IMR-90 (cell line): Measurements from ENCODE around the gene CDR2. TPM values are rescaled to one million over a fixed set of nuclear protein-coding genes. Genes with fewer than 3 reads are reported as not detected.

ENCODE experiments used
- ATAC-seq: fragments of 200-7000 bp; cut with Tn5 transposase; 2 replicates; pipeline ENCODE4 v1.9.1; 2020; ENCODE audit warnings: low read depth, mild to moderate bottlenecking, moderate library complexity
- BruUV-seq: library from RNA; stranded (reverse); fragments of 400-500 nt; replicated peaks from 2 replicates; lab custom pipeline; 2021; lab: Mats Ljungman, UMichigan
- CTCF ChIA-PET: fragments of 300-600 bp; formaldehyde crosslinking; extraction: SDS; loops from one replicate; lab custom pipeline; 2021; ENCODE audit warnings: antibody characterized with exemption; lab: Yijun Ruan, JAX
- POLR2A ChIA-PET: fragments of 300-600 bp; sonication (Branson Sonifier 250); formaldehyde crosslinking; loops from one replicate; lab custom pipeline; 2022; ENCODE audit warnings: antibody characterized with exemption; ENCODE audit not compliant: unreplicated experiment; lab: Charles Lee
- DNase-seq: peaks from one replicate; pipeline ENCODE4 v3.0.0; 2013
- H2AFZ ChIP-seq: replicated peaks from 2 replicates; pipeline ENCODE3; 2013; ENCODE audit warnings: low read length, mild to moderate bottlenecking; ENCODE audit not compliant: poor library complexity
- H2AK5ac ChIP-seq: 2 replicates; pipeline ENCODE4 v1.6.1; 2013; ENCODE audit warnings: low read depth, low read length, inconsistent platforms
- H2AK9ac ChIP-seq: replicated peaks from 2 replicates; pipeline ENCODE3; 2013; ENCODE audit warnings: mild to moderate bottlenecking, low read depth, low read length, moderate library complexity; ENCODE audit not compliant: poor library complexity
- H2BK120ac ChIP-seq: 2 replicates; pipeline ENCODE4 v1.6.1; 2013; ENCODE audit warnings: low read depth, low read length, inconsistent platforms
- H2BK15ac ChIP-seq: 3 replicates; pipeline ENCODE4 v1.6.1; 2013; ENCODE audit warnings: low read depth, low read length, inconsistent platforms
- H2BK20ac ChIP-seq: 2 replicates; pipeline ENCODE4 v1.6.1; 2013; ENCODE audit warnings: low read depth, mild to moderate bottlenecking, inconsistent platforms, low read length, moderate library complexity
- H2BK5ac ChIP-seq: 2 replicates; pipeline ENCODE4 v1.6.1; 2013; ENCODE audit warnings: mild to moderate bottlenecking, low read depth, low read length, inconsistent platforms; ENCODE audit not compliant: poor library complexity, severe bottlenecking
- H3K14ac ChIP-seq: replicated peaks from 2 replicates; pipeline ENCODE4 v1.6.1; 2013; ENCODE audit warnings: low read depth, low read length, inconsistent platforms
- H3K18ac ChIP-seq: 2 replicates; pipeline ENCODE4 v1.6.1; 2013; ENCODE audit warnings: low read depth, low read length, control low read depth
- H3K23ac ChIP-seq: 2 replicates; pipeline ENCODE4 v1.6.1; 2013; ENCODE audit warnings: low read depth, low read length, inconsistent platforms
- H3K27ac ChIP-seq: 2 replicates; pipeline ENCODE4 v1.5.1; 2013; ENCODE audit warnings: mild to moderate bottlenecking, control low read depth, low read length; ENCODE audit not compliant: insufficient read depth
- H3K27me3 ChIP-seq: 2 replicates; pipeline ENCODE4 v1.6.1; 2013; ENCODE audit warnings: low read length; ENCODE audit not compliant: control insufficient read depth, insufficient read depth
- H3K36me3 ChIP-seq: 2 replicates; pipeline ENCODE4 v1.6.1; 2013; ENCODE audit warnings: low read length, mixed read lengths; ENCODE audit not compliant: control insufficient read depth, insufficient read depth
- H3K4ac ChIP-seq: 2 replicates; pipeline ENCODE4 v1.6.1; 2013; ENCODE audit warnings: low read depth, low read length, inconsistent platforms
- H3K4me1 ChIP-seq: 2 replicates; pipeline ENCODE4 v1.6.1; 2013; ENCODE audit warnings: low read length, mixed read lengths; ENCODE audit not compliant: control insufficient read depth, insufficient read depth
- H3K4me2 ChIP-seq: 2 replicates; pipeline ENCODE4 v1.6.1; 2013; ENCODE audit warnings: low read depth, mild to moderate bottlenecking, control low read depth, low read length, moderate library complexity
- H3K4me3 ChIP-seq: 2 replicates; pipeline ENCODE4 v1.5.1; 2013; ENCODE audit warnings: low read depth, mild to moderate bottlenecking, control low read depth, low read length, moderate library complexity; ENCODE audit not compliant: insufficient read depth
- H3K56ac ChIP-seq: 2 replicates; pipeline ENCODE4 v1.6.1; 2013; ENCODE audit warnings: low read length, inconsistent platforms; ENCODE audit not compliant: insufficient read depth; ENCODE audit errors: extremely low read depth
- H3K79me1 ChIP-seq, 2 experiments: 2 replicates each; pipeline ENCODE4 v1.6.1; 2013; ENCODE audit warnings: low read length in 2 of 2, inconsistent platforms in 1 of 2, low read depth in 1 of 2
- H3K9ac ChIP-seq: 2 replicates; pipeline ENCODE4 v1.6.1; 2013; ENCODE audit warnings: low read depth, low read length, control low read depth
- H3K9me1 ChIP-seq: 2 replicates; pipeline ENCODE4 v1.6.1; 2013; ENCODE audit warnings: low read length, inconsistent platforms; ENCODE audit not compliant: insufficient read depth
- H3K9me3 ChIP-seq: 2 replicates; pipeline ENCODE4 v1.6.1; 2013; ENCODE audit warnings: low read length; ENCODE audit not compliant: control insufficient read depth, insufficient read depth
- H4K20me1 ChIP-seq: 2 replicates; pipeline ENCODE4 v1.6.1; 2013; ENCODE audit warnings: low read length, inconsistent platforms; ENCODE audit not compliant: insufficient read depth
- H4K5ac ChIP-seq: 2 replicates; pipeline ENCODE4 v1.6.1; 2013; ENCODE audit warnings: mild to moderate bottlenecking, low read depth, low read length, control low read depth
- H4K8ac ChIP-seq, 2 experiments: 2 replicates each; pipeline ENCODE4 v1.6.1; 2013; ENCODE audit warnings: low read depth in 2 of 2, low read length in 2 of 2, control low read depth in 1 of 2, inconsistent platforms in 1 of 2
- H4K91ac ChIP-seq: 2 replicates; pipeline ENCODE4 v1.6.1; 2013; ENCODE audit warnings: low read depth, low read length, inconsistent platforms; ENCODE audit not compliant: insufficient read depth
- BHLHE40 ChIP-seq: fragments of 150-350 bp; IDR thresholded peaks from 2 replicates; pipeline ENCODE4 v1.6.1; 2016; ENCODE audit warnings: mild to moderate bottlenecking, low read depth, low read length
- CEBPB ChIP-seq: IDR thresholded peaks from 2 replicates; pipeline ENCODE4 v1.6.1; 2012; ENCODE audit warnings: low read depth, low read length, improper control_type of control experiment
- CHD1 ChIP-seq: IDR thresholded peaks from 2 replicates; pipeline ENCODE4 v1.6.1; 2012; ENCODE audit warnings: low read depth, low read length, improper control_type of control experiment
- CTCF ChIP-seq: conservative IDR thresholded peaks from 2 replicates; pipeline ENCODE4 v1.5.1; 2012; ENCODE audit warnings: mild to moderate bottlenecking, low read depth, low read length, improper control_type of control experiment
- ELK1 ChIP-seq: fragments of 150-350 bp; IDR thresholded peaks from 2 replicates; pipeline ENCODE4 v1.6.1; 2016; ENCODE audit warnings: low read depth, mild to moderate bottlenecking, low read length, moderate library complexity, borderline replicate concordance
- FOS ChIP-seq: fragments of 150-350 bp; IDR thresholded peaks from 2 replicates; pipeline ENCODE4 v1.6.1; 2016; ENCODE audit warnings: low read depth, low read length
- MAZ ChIP-seq: IDR thresholded peaks from 2 replicates; pipeline ENCODE4 v1.6.1; 2012; ENCODE audit warnings: low read depth, mild to moderate bottlenecking, low read length, improper control_type of control experiment, moderate library complexity, borderline replicate concordance
- MXI1 ChIP-seq: IDR thresholded peaks from 2 replicates; pipeline ENCODE4 v1.6.1; 2012; ENCODE audit warnings: low read depth, mild to moderate bottlenecking, low read length, moderate library complexity, borderline replicate concordance
- NFE2L2 ChIP-seq: fragments of 150-350 bp; IDR thresholded peaks from 2 replicates; pipeline ENCODE4 v1.6.1; 2016; ENCODE audit warnings: low read depth, mild to moderate bottlenecking, low read length
- POLR2A ChIP-seq: IDR thresholded peaks from 2 replicates; pipeline ENCODE4 v1.6.1; 2012; ENCODE audit warnings: mild to moderate bottlenecking, low read depth, low read length
- RAD21 ChIP-seq: IDR thresholded peaks from 2 replicates; pipeline ENCODE4 v1.6.1; 2012; ENCODE audit warnings: low read length, improper control_type of control experiment
- RCOR1 ChIP-seq: IDR thresholded peaks from 2 replicates; pipeline ENCODE4 v1.6.1; 2012; ENCODE audit warnings: mild to moderate bottlenecking, low read length, improper control_type of control experiment; ENCODE audit not compliant: insufficient replicate concordance
- RFX5 ChIP-seq: IDR thresholded peaks from 2 replicates; pipeline ENCODE4 v1.8.0; 2012; ENCODE audit warnings: low read depth, mild to moderate bottlenecking, low read length, moderate library complexity
- SMC3 ChIP-seq: fragments of 150-350 bp; IDR thresholded peaks from 2 replicates; pipeline ENCODE4 v1.6.1; 2016; ENCODE audit warnings: low read depth, mild to moderate bottlenecking, antibody characterized with exemption, low read length, moderate library complexity
- USF2 ChIP-seq: fragments of 150-350 bp; IDR thresholded peaks from 2 replicates; pipeline ENCODE4 v1.6.1; 2017; ENCODE audit warnings: mild to moderate bottlenecking, antibody characterized with exemption, low read length, low read depth
- WGBS, 2 experiments: methylation state at CpG; one replicate each; pipeline versions ENCODE4 v1.1.5 to v1.1.7; 2013; ENCODE audit warnings: missing lambda C conversion rate in 2 of 2; ENCODE audit not compliant: insufficient read length in 1 of 2; ENCODE audit errors: extremely low coverage in 2 of 2; 5-methylcytosine and 5-hydroxymethylcytosine counted together
- dilution Hi-C: fragments of 300-500 bp; cut with HindIII; formaldehyde crosslinking; loops from one replicate; pipeline ENCODE4 v1.14.3; 2018; ENCODE audit warnings: low sequenced_read_pairs; ENCODE audit not compliant: unreplicated experiment
- in situ Hi-C: fragments of 300-500 bp; cut with MboI; formaldehyde crosslinking; loops from 3 replicates; pipeline ENCODE4 v1.14.3; 2019; ENCODE audit warnings: low sequenced_read_pairs, inconsistent platforms, mixed read lengths
- intact Hi-C: fragments of 100-400 bp; cut with micrococcal nuclease; formaldehyde crosslinking; loops from 2 replicates; pipeline ENCODE4 v1.10.0; 2022
- polyA plus RNA-seq, 3 experiments: library from polyadenylated mRNA; depleted of rRNA; stranded (reverse); fragments of >200 nt; gene quantifications; 2 replicates each; pipeline ENCODE4 v1.2.3, GENCODE V29; 2012; ENCODE audit warnings: low replicate concordance in 1 of 3
- total RNA-seq: library from RNA; depleted of rRNA; stranded (reverse); fragments of >200 nt; gene quantifications from 2 replicates; pipeline ENCODE4 v1.2.3, GENCODE V29; 2012

Gene CDR2
- total and polyA plus RNA-seq, 2 of the 4 experiments (the other 2 are of a cell fraction), result 37.7 to 48.4 TPM

- Histone ChIP-seq H2AK5ac (no peak overlapping the region), H3K36me3 (peaks cover 13% of the 10 kb centered on the region), H3K9ac (no peak overlapping the region), H3K79me1 (peaks cover 13 to 69% of the 10 kb centered on the region in 2 experiments), H3K23ac (no peak overlapping the region), H2AK9ac (no peak overlapping the region), H2BK120ac (no peak overlapping the region), H4K91ac (no peak overlapping the region), H3K27me3 (no peaks in the 10 kb centered on the region), H3K56ac (no peak overlapping the region), H3K4me1 (peaks cover 2% of the 10 kb centered on the region; the same call in 1 of the 2 replicates), H2BK15ac (no peak overlapping the region), H2BK5ac (no peak overlapping the region), H3K4me2 (no peak overlapping the region), H3K18ac (no peak overlapping the region), H3K27ac (no peak overlapping the region), H4K5ac (no peak overlapping the region), H3K9me3 (no peaks in the 10 kb centered on the region), H2AFZ (peak overlapping the region; percentile 8), H2BK20ac (no peak overlapping the region), H4K20me1 (peaks cover 56% of the 10 kb centered on the region), H3K4ac (no peak overlapping the region), H3K9me1 (peaks cover 2% of the 10 kb centered on the region; the same call in 1 of the 2 replicates), H4K8ac (no peak overlapping the region), H3K14ac (no peak overlapping the region), H3K4me3 (no peak overlapping the region)
- in situ Hi-C loops (no loop called here), intact Hi-C loops (no loop called here), dilution Hi-C loops (no loop called here)
- ChIA-PET CTCF (interaction anchor here (0.6 to 2.5 kb wide), 16 partner anchors 9 to 302 kb away, joined by 3 to 8 read pairs (median 5); partner anchors contain the start of gene EEF2K), POLR2A (no interaction called here)
- WGBS, 2 experiments, result 66% methylated on average over 7 of the region's 8 CpGs; no CpG with 5 or more reads in 1 of the 2 experiments
- DNase-seq (peak; percentile 62), ATAC-seq (peak; percentile 15)
- BruUV-seq, result no TSS peak
- peak; percentile 27; the same call in 1 of the 2 replicates for TF ChIP-seq MXI1
- no peak for TF ChIP-seq MAZ
- peak; percentile 67 for TF ChIP-seq CTCF
- no peak for TF ChIP-seq CHD1
- TF ChIP-seq NFE2L2, result no peak
- TF ChIP-seq ELK1, result no peak
- no peak for TF ChIP-seq RFX5
- TF ChIP-seq CEBPB, result no peak
- TF ChIP-seq BHLHE40, result no peak
- peak; percentile 48 for TF ChIP-seq SMC3
- TF ChIP-seq RCOR1, result no peak
- no peak for TF ChIP-seq FOS
- no peak for TF ChIP-seq USF2
- peak; percentile 46 for TF ChIP-seq RAD21
- no peak for TF ChIP-seq POLR2A
These were observed 73.9 kb downstream of the CDR2 start for GRCh38 chr16:22300427-22301071.
